ENCODE measurements around the gene ADD1. TPM values are rescaled to one million over a fixed set of nuclear protein-coding genes. Genes with fewer than 3 reads are reported as not detected.

ADD1 gene
- total RNA-seq, 1 donor from 2014 or later: 131 TPM

GRCh38 chr4:2809610-2810180 is 33.9 kb upstream of the ADD1 start:
- Histone ChIP-seq H3K4me3 (no peak overlapping the region), H3F3A (ENCODE audit: low read depth) (no peaks in the 10 kb centered on the region), H3K4me1 (peaks cover 28% of the 10 kb centered on the region), H3K9ac (no peak overlapping the region), H2AFZ (replicated peaks) (no peak overlapping the region), H3K79me2 (ENCODE audit: low read depth) (no peaks in the 10 kb centered on the region), H3K4me2 (no peak overlapping the region), H4K20me1 (ENCODE audit: low read depth) (no peaks in the 10 kb centered on the region), H3K27ac (no peak overlapping the region), H3K9me3 (ENCODE audit: low read depth) (no peaks in the 10 kb centered on the region), H3K36me3 (no peaks in the 10 kb centered on the region), H3K27me3 (no peaks in the 10 kb centered on the region)
- no peak for DNase-seq (ENCODE audit: low spot score)
- Mint-ChIP-seq H3K9me3 (no peaks in the 10 kb centered on the region), H3K4me1 (peaks cover 48% of the 10 kb centered on the region), H3K27ac (no peak overlapping the region), H3K36me3 (no peaks in the 10 kb centered on the region), H3K27me3 (ENCODE audit: insufficient read depth, low read depth) (peaks cover 18% of the 10 kb centered on the region), H3K4me3 (peak overlapping the region; percentile 72)
- TF ChIP-seq CTCF (IDR thresholded peaks at IDR 0.05) (no peak), EZH2 (IDR thresholded peaks at IDR 0.05) (no peak), EZH2phosphoT487 (IDR thresholded peaks at IDR 0.05) (no peak)

DNA sequence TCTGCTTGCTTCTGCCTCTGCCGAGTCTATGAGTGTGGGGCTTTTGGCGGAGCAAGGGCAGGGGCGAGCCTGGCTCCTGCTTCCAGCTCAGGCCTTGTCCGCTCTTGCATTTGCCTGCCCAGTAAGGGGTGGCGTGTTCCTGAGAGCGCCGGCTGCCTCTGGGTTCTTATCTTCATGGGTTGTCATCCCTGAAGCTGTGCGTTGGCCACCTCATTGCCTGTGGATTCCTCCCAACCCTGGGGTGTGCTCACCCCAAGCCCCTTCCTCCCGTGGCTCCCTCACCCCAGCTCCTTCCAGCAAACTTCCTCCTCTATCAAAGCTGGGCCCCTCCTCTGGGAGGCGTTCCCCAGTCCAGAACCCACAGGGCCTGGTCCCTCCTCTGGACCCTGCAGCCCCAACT is 33.3 kb upstream of the ADD1 start:
- H3K27me3 Mint-ChIP-seq (ENCODE audit: insufficient read depth, low read depth): peaks cover 18% of the 10 kb centered on the region
- peaks cover 28% of the 10 kb centered on the region for H3K4me1 ChIP-seq
- H3K27ac ChIP-seq: no peak overlapping the region
- no peaks in the 10 kb centered on the region for H3K9me3 Mint-ChIP-seq
- H3K27me3 ChIP-seq: no peaks in the 10 kb centered on the region
- H3K4me2 ChIP-seq: no peak overlapping the region
- no peaks in the 10 kb centered on the region for H3K79me2 ChIP-seq (ENCODE audit: low read depth)
- TF ChIP-seq EZH2 (IDR thresholded peaks at IDR 0.05): no peak
- TF ChIP-seq EZH2phosphoT487 (IDR thresholded peaks at IDR 0.05): no peak
- H3K4me3 ChIP-seq: no peak overlapping the region
- peak overlapping the region; percentile 57 for H3K27ac Mint-ChIP-seq
- H3K4me1 Mint-ChIP-seq: peaks cover 48% of the 10 kb centered on the region
- H3K4me3 Mint-ChIP-seq: peak overlapping the region; percentile 21
- H3K9me3 ChIP-seq (ENCODE audit: low read depth): no peaks in the 10 kb centered on the region
- no peaks in the 10 kb centered on the region for H4K20me1 ChIP-seq (ENCODE audit: low read depth)
- no peaks in the 10 kb centered on the region for H3F3A ChIP-seq (ENCODE audit: low read depth)
- no peak for DNase-seq (ENCODE audit: low spot score)
- no peak overlapping the region for H3K9ac ChIP-seq
- H3K36me3 Mint-ChIP-seq: no peaks in the 10 kb centered on the region
- no peak overlapping the region for H2AFZ ChIP-seq (replicated peaks)
- H3K36me3 ChIP-seq: no peaks in the 10 kb centered on the region

DNA sequence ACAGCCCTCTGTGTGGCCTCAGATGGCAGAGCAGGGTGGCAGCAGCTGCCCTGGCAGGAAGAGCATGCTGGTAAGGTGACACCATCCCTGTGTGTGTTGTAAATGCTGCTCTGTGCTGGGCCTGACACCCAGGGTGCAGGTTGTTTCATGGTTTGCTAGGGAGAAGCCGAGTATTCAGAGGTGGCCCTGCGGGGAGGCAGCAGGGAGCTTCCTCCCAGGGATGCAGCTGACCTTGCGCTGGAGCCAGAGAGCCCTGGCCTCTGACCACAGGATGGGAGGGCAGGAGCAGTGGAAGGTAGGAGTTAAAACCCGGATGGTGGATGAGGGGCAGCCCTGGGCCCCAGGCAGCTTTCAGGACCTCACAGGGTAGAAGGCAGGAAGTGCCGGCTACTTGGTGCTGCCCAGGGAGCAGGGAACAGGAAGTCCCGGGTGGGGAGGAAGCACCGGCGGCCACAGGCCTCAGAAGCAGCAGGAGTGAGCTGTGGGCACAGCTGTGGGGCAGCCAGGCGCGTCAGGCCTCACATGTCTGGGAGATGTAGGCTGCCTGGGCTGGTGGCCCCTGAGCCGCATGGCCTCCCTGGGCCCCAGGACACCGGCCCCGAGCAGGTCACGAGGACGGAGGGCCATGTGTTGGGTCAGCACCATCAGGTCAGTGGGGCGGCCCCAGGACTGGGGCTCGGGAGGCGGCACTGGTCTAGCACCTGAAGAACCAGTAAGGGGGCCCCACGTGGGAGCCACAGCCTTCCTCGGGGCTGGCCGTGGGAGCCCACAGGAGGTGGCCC is 31.6 kb upstream of the ADD1 start:
- Mint-ChIP-seq H3K4me1 (peaks cover 46% of the 10 kb centered on the region), H3K9me3 (peaks cover 11% of the 10 kb centered on the region), H3K27ac (peak overlapping the region; percentile 94), H3K4me3 (peak overlapping the region; percentile 33), H3K27me3 (ENCODE audit: insufficient read depth, low read depth) (peaks cover 16% of the 10 kb centered on the region), H3K36me3 (no peaks in the 10 kb centered on the region)
- no peak overlapping the region for H3K27ac ChIP-seq
- H3F3A ChIP-seq (ENCODE audit: low read depth): peaks cover 8% of the 10 kb centered on the region
- no peak overlapping the region for H2AFZ ChIP-seq (replicated peaks)
- H3K36me3 ChIP-seq: no peaks in the 10 kb centered on the region
- no peak for TF ChIP-seq CTCF (IDR thresholded peaks at IDR 0.05)
- no peak overlapping the region for H3K4me3 ChIP-seq
- peaks cover 6% of the 10 kb centered on the region for H3K27me3 ChIP-seq
- peaks cover 3% of the 10 kb centered on the region for H3K9me3 ChIP-seq (ENCODE audit: low read depth)
- DNase-seq (ENCODE audit: low spot score): peak; percentile 43
- peak overlapping the region; percentile 10 for H3K4me2 ChIP-seq
- no peak overlapping the region for H3K9ac ChIP-seq
- H3K79me2 ChIP-seq (ENCODE audit: low read depth): no peaks in the 10 kb centered on the region
- H3K4me1 ChIP-seq: peaks cover 22% of the 10 kb centered on the region
- H4K20me1 ChIP-seq (ENCODE audit: low read depth): no peaks in the 10 kb centered on the region

All from neural progenitor cell (in vitro differentiated cells).